ENCODE measurements around the gene MACROD2. TPM values are rescaled to one million over a fixed set of nuclear protein-coding genes. Genes with fewer than 3 reads are reported as not detected.

Gene MACROD2
- total RNA-seq, 1 experiment from 2014 or later: 1.4 TPM

DNA sequence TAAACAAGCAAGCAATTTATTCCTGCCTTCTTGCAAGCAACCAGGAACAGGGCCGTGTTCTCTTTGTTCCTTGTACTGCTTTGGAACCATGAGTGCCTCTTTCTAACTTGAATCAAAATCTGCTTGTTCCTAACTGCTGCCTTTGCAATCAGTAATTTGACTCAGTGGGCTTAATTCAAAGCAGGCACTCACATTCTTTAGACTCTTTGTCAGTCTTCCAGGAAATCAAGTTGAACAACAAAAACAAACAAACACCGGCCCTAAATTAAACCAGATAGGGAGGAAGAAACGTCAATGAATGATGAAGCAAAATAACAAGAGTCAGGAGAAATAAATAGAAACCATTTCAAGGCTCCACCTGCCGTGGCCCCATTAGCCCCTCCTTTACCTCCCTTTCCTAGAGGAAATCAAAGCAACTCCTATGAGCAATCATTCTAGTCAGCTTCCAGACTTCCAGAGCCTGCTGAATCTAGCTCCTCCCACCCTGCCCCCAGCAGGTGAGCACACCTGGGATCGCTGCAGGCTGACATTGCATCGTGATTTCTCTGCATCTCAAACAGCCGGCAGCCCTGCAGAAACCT is 924.3 kb downstream of the MACROD2 start:
- TF ChIP-seq, protein P1, sequence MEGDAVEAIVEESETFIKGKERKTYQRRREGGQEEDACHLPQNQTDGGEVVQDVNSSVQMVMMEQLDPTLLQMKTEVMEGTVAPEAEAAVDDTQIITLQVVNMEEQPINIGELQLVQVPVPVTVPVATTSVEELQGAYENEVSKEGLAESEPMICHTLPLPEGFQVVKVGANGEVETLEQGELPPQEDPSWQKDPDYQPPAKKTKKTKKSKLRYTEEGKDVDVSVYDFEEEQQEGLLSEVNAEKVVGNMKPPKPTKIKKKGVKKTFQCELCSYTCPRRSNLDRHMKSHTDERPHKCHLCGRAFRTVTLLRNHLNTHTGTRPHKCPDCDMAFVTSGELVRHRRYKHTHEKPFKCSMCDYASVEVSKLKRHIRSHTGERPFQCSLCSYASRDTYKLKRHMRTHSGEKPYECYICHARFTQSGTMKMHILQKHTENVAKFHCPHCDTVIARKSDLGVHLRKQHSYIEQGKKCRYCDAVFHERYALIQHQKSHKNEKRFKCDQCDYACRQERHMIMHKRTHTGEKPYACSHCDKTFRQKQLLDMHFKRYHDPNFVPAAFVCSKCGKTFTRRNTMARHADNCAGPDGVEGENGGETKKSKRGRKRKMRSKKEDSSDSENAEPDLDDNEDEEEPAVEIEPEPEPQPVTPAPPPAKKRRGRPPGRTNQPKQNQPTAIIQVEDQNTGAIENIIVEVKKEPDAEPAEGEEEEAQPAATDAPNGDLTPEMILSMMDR (conservative IDR thresholded peaks at IDR 0.05; ENCODE audit: low read depth, low read length): no peak
- TF ChIP-seq EZH2 (IDR thresholded peaks at IDR 0.05; ENCODE audit: borderline replicate concordance, low read depth, low read length, poor library complexity, severe bottlenecking): no peak
- Histone ChIP-seq H3K27me3 (replicated peaks; ENCODE audit: insufficient read depth, low read depth, low read length, poor library complexity) (no peaks in the 10 kb centered on the region), H3K4me1 (ENCODE audit: insufficient read depth, low read length, poor library complexity, severe bottlenecking) (no peaks in the 10 kb centered on the region), H3K4me3 (ENCODE audit: low read depth, low read length, poor library complexity, severe bottlenecking) (no peak overlapping the region), H3K27ac (ENCODE audit: low read depth, low read length, poor library complexity, severe bottlenecking) (no peak overlapping the region), H3K9me3 (ENCODE audit: low read depth, low read length, poor library complexity, severe bottlenecking) (no peaks in the 10 kb centered on the region), H3K36me3 (ENCODE audit: insufficient read depth, low read length, poor library complexity, severe bottlenecking) (no peaks in the 10 kb centered on the region)
- intact Hi-C loops (cut with micrococcal nuclease; ENCODE audit: unreplicated experiment): no loop called here
- POLR2A ChIA-PET (ENCODE audit: low non-redundant PET): no interaction called here
- BruUV-seq (replicated peaks): no TSS peak
- DNase-seq (ENCODE audit: low spot score): no peak
- CTCF ChIA-PET: no interaction called here

DNA sequence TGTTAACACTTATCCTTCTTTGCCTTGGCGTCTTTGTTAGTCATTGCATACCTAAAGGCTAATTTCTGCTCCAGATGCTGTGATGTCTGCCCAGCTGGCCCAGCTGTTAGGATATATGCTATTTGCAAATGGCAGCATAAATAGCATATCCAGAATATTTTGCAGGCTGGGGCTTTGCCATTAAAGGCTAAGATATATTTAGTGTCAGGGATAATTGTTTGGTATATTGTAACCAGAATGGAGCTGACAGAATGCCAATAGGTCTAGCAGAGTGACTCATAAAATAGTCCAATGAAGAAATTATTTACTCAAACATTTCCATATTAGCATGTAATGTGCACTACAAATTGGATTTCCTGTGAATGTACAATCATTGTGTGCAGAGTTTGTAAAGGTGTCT is 926.2 kb downstream of the MACROD2 start:
- Histone ChIP-seq H3K4me3 (ENCODE audit: low read depth, low read length, poor library complexity, severe bottlenecking) (no peak overlapping the region), H3K27me3 (replicated peaks; ENCODE audit: insufficient read depth, low read depth, low read length, poor library complexity) (no peaks in the 10 kb centered on the region), H3K9me3 (ENCODE audit: low read depth, low read length, poor library complexity, severe bottlenecking) (peaks cover 6% of the 10 kb centered on the region), H3K27ac (ENCODE audit: low read depth, low read length, poor library complexity, severe bottlenecking) (no peak overlapping the region), H3K4me1 (ENCODE audit: insufficient read depth, low read length, poor library complexity, severe bottlenecking) (no peaks in the 10 kb centered on the region), H3K36me3 (ENCODE audit: insufficient read depth, low read length, poor library complexity, severe bottlenecking) (no peaks in the 10 kb centered on the region)
- BruUV-seq (replicated peaks): no TSS peak
- CTCF ChIA-PET: no interaction called here
- POLR2A ChIA-PET (ENCODE audit: low non-redundant PET): no interaction called here
- TF ChIP-seq, protein P1 (conservative IDR thresholded peaks at IDR 0.05; ENCODE audit: low read depth, low read length): no peak
- no peak for TF ChIP-seq EZH2 (IDR thresholded peaks at IDR 0.05; ENCODE audit: borderline replicate concordance, low read depth, low read length, poor library complexity, severe bottlenecking)
- peak; percentile 7 for DNase-seq (ENCODE audit: low spot score)
- intact Hi-C loops (cut with micrococcal nuclease; ENCODE audit: unreplicated experiment): no loop called here

GRCh38 chr20:14922503-14923267 is 927.4 kb downstream of the MACROD2 start:
- POLR2A ChIA-PET (ENCODE audit: low non-redundant PET): no interaction called here
- BruUV-seq (replicated peaks): no TSS peak

More at GRCh38 chr20:14922503-14923267, 927.4 kb downstream of the MACROD2 start:
- H3K27ac ChIP-seq (ENCODE audit: low read depth, low read length, poor library complexity, severe bottlenecking): no peak overlapping the region
- intact Hi-C loops (cut with micrococcal nuclease; ENCODE audit: unreplicated experiment): no loop called here
- no peak for DNase-seq (ENCODE audit: low spot score)
- H3K27me3 ChIP-seq (replicated peaks; ENCODE audit: insufficient read depth, low read depth, low read length, poor library complexity): no peaks in the 10 kb centered on the region
- CTCF ChIA-PET: no interaction called here
- peaks cover 16% of the 10 kb centered on the region for H3K9me3 ChIP-seq (ENCODE audit: low read depth, low read length, poor library complexity, severe bottlenecking)
- H3K4me1 ChIP-seq (ENCODE audit: insufficient read depth, low read length, poor library complexity, severe bottlenecking): no peaks in the 10 kb centered on the region
- H3K4me3 ChIP-seq (ENCODE audit: low read depth, low read length, poor library complexity, severe bottlenecking): no peak overlapping the region
- no peaks in the 10 kb centered on the region for H3K36me3 ChIP-seq (ENCODE audit: insufficient read depth, low read length, poor library complexity, severe bottlenecking)
- TF ChIP-seq EZH2 (IDR thresholded peaks at IDR 0.05; ENCODE audit: borderline replicate concordance, low read depth, low read length, poor library complexity, severe bottlenecking): no peak
